ENCODE measurements around the gene SEMA4B.

SEMA4B gene

GRCh38 chr15:90208356-90208755 lies 7.2 kb downstream of the SEMA4B start:
- DNase-seq = no peak

- DNase-seq = no peak
Measured at GRCh38 chr15:90209591-90209990, 8.5 kb downstream of the SEMA4B start.

GRCh38 chr15:90210593-90210992 lies 9.5 kb downstream of the SEMA4B start:
- no peak for DNase-seq

- no peak for DNase-seq
Measured at GRCh38 chr15:90211009-90211408, 9.9 kb downstream of the SEMA4B start.

- DNase-seq = no peak
Measured at GRCh38 chr15:90211440-90212143, 10.5 kb downstream of the SEMA4B start.

- no peak for DNase-seq
Measured at GRCh38 chr15:90212221-90213098, 11.3 kb downstream of the SEMA4B start.

DNA sequence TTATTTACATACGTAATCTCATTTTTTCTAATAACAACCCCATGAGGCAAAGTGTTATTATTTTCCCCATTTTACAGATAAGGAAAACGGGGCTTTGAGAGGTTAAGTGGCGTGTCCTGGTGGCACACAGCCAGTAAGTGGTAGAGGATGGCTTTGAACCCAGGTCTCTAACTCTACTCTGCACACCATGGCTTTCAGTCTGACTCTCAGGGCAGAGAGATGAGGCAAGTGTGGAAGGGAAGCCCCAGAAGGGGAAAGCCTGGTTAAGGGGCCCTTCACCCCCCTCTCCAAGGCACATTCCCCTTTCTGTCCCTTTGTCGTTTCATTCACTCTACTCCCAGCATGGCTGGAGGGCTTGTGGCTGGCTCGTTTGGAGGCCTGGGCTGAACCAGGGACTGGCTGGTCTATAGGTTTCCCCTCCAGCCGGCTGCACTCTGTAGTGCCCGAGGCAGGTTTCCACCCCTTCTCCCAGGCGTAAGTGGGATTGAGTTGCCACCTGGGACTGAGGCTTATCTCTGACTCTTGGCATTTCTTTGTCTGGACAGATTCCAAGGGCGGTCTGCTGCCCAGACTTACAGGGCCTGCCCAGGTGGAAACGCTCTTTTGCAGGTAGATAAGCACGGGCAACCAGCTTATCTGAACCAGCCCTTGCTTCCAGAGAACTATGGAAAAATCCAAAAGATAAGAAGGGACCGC lies 12.1 kb downstream of the SEMA4B start:
- no peak for DNase-seq

DNA sequence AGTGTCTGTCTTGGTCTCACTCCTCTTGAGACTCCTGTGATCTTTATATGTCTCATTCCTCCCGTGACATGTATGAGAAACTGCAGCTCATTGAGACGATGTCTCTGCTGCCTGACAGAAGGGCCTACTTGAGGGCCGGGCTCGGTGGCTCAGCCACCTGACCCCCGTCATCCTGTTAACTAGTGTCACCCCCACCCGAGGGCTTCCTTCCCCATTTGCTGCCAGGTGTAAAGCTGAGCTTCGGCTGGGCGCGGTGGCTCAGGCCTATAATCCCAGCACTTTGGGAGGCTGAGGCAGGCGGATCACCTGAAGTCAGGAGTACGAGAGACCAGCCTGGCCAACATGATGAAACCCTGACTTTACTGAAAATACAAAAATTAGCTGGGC lies 12.7 kb downstream of the SEMA4B start:
- DNase-seq = no peak

- DNase-seq = no peak
Measured at GRCh38 chr15:90214553-90215196, 13.5 kb downstream of the SEMA4B start.

- no peak for DNase-seq
Measured at GRCh38 chr15:90217671-90218394, 16.7 kb downstream of the SEMA4B start.

DNA sequence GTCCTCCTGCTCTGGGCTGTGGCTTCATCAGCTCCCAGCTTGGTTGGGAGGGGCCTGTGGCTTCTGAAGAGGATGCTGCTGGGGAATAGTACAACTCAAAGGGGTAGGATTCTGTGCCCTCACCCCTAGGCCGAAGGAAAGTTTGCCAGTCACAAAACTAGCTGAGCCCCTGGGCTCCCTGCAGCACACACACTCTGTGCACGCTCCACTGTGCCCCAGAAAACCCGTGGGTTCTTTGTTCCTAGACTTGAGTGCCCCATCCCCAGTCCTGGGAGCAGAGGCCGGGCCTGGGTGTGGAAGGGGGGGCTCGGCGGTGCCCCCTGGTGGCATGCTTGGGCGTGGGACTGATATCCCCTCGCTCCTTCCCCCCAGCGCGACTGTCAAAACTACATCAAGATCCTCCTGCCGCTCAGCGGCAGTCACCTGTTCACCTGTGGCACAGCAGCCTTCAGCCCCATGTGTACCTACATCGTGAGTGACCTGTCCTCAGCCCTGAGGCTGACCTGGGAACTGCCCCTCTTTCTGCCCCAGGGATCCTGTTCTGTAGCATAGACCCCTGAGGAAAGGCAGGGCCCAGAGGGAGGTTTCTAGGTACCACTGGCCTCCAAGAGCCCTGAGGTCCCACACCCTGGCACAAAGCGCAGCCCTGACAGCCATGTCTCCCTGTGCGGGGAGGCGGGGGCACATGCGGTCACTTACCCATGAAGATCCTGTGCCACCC lies 18.5 kb downstream of the SEMA4B start:
- DNase-seq = no peak

DNA sequence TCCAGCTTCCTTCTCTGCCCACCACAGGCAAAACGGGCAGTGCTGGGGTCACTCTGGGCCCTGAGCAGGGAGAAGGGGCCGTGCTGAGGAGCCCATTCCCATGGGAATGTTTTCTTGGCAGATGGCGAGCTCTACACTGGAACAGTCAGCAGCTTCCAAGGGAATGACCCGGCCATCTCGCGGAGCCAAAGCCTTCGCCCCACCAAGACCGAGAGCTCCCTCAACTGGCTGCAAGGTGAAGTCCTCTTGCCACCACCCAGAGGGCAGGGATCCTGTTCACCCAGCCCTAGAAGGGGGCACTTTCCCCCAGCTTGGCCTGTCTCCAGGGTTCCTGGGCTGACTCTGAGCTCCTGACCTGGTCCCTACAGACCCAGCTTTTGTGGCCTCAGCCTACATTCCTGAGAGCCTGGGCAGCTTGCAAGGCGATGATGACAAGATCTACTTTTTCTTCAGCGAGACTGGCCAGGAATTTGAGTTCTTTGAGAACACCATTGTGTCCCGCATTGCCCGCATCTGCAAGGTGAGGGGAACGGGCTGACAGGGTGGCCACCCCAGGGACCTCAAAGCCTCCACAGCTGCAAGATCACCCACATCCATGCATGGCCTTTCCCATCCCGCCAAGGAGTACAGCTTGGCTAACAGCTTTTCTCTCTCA lies 20.2 kb downstream of the SEMA4B start:
- no peak for DNase-seq

DNA sequence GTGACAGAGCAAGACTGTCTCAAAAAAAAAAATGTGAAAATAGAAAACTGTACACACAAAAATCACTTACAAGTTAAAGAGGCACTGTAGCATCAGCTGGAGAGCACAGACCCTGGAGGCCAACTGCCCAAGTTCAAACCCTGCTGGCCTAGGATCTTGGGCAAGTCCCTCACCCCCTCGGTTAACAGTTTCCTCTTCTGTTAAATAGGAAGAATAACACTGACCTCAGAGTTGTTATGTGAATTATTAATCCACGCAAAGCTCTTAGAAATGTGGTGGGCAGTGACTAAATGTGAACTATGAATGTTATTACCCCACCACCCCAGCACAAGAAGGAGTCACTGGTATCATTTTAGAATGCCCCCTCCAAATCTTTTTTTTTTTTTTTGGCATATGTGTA lies 21.4 kb downstream of the SEMA4B start:
- no peak for DNase-seq

- DNase-seq = no peak
Measured at GRCh38 chr15:90223441-90224165, 22.5 kb downstream of the SEMA4B start.

DNA sequence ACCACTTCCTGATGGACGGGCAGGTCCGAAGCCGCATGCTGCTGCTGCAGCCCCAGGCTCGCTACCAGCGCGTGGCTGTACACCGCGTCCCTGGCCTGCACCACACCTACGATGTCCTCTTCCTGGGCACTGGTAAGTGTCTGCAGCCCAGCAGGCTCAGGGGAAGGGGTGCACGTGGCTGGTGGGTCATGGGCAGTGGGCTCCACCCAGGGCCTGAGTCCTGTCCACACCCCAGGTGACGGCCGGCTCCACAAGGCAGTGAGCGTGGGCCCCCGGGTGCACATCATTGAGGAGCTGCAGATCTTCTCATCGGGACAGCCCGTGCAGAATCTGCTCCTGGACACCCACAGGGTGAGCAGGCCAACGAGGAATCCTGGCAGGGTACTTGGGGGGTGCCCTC lies 23.9 kb downstream of the SEMA4B start:
- DNase-seq = no peak

DNA sequence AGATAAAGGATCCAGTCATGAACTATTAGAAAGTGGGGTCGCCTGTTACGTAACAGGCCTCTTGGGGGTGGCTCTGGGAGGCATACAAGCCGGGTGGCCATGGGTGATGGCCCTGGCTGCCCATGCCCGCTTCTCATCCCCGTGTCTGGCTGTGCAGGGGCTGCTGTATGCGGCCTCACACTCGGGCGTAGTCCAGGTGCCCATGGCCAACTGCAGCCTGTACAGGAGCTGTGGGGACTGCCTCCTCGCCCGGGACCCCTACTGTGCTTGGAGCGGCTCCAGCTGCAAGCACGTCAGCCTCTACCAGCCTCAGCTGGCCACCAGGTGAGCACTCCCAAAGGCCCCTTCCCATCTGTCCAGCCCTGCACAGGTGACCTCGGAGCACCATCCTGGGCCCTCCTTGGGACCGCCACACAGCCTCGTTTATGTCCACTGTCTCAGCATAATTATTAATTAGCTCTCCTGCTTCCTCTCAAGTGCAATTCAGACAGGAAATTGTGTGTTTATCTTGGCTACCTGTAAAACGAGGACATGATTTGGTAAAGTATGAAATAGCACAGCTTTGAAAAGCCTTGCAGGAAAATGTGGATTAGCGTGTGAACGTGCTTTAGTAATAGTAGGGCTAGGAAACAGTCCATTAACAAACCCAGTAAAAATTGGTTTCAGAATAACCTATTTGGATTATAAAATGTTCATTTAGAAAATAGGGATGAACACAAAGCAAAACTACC lies 24.5 kb downstream of the SEMA4B start:
- DNase-seq = no peak

DNA sequence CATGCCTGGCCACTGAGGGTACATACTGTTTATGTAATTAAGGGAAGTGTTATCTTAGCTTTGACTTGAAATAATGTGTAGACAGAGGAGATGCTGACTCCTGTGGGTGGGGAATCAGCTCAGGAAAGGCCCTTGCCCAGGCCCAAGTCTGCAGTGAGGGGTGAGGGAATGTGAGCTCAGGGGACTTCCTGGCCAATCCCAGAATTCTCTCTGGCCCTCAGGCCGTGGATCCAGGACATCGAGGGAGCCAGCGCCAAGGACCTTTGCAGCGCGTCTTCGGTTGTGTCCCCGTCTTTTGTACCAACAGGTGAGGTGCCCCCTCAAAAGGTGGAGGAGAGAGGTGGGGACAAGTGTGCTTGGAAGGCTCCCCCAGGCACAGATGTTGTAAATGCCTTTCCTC lies 26.2 kb downstream of the SEMA4B start:
- DNase-seq = no peak

DNA sequence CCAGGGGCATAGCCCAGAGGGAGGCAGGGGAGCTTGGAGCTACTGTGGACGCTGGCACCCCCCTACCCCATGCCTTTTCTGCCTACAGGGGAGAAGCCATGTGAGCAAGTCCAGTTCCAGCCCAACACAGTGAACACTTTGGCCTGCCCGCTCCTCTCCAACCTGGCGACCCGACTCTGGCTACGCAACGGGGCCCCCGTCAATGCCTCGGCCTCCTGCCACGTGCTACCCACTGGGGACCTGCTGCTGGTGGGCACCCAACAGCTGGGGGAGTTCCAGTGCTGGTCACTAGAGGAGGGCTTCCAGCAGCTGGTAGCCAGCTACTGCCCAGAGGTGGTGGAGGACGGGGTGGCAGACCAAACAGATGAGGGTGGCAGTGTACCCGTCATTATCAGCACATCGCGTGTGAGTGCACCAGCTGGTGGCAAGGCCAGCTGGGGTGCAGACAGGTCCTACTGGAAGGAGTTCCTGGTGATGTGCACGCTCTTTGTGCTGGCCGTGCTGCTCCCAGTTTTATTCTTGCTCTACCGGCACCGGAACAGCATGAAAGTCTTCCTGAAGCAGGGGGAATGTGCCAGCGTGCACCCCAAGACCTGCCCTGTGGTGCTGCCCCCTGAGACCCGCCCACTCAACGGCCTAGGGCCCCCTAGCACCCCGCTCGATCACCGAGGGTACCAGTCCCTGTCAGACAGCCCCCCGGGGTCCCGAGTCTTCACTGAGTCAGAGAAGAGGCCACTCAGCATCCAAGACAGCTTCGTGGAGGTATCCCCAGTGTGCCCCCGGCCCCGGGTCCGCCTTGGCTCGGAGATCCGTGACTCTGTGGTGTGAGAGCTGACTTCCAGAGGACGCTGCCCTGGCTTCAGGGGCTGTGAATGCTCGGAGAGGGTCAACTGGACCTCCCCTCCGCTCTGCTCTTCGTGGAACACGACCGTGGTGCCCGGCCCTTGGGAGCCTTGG lies 27.0 kb downstream of the SEMA4B start:
- DNase-seq = no peak

DNA sequence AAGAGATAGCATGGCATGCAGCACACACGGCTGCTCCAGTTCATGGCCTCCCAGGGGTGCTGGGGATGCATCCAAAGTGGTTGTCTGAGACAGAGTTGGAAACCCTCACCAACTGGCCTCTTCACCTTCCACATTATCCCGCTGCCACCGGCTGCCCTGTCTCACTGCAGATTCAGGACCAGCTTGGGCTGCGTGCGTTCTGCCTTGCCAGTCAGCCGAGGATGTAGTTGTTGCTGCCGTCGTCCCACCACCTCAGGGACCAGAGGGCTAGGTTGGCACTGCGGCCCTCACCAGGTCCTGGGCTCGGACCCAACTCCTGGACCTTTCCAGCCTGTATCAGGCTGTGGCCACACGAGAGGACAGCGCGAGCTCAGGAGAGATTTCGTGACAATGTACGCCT lies 27.8 kb downstream of the SEMA4B start:
- DNase-seq = no peak
